Cerebellar cortex (tissue), 1 donor: Measurements from ENCODE around the gene HRG.
"Not testable (repeated sequence)": the region's sequence is repeated elsewhere in the genome, so short reads cannot be mapped to it uniquely, and the experiment has no call there.

Source experiments
- DNase-seq: peaks from one replicate; pipeline ENCODE4 v3.0.0-alpha.2; 2015; ENCODE audit warnings: low spot score

Gene HRG, protein sequence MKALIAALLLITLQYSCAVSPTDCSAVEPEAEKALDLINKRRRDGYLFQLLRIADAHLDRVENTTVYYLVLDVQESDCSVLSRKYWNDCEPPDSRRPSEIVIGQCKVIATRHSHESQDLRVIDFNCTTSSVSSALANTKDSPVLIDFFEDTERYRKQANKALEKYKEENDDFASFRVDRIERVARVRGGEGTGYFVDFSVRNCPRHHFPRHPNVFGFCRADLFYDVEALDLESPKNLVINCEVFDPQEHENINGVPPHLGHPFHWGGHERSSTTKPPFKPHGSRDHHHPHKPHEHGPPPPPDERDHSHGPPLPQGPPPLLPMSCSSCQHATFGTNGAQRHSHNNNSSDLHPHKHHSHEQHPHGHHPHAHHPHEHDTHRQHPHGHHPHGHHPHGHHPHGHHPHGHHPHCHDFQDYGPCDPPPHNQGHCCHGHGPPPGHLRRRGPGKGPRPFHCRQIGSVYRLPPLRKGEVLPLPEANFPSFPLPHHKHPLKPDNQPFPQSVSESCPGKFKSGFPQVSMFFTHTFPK

DNA sequence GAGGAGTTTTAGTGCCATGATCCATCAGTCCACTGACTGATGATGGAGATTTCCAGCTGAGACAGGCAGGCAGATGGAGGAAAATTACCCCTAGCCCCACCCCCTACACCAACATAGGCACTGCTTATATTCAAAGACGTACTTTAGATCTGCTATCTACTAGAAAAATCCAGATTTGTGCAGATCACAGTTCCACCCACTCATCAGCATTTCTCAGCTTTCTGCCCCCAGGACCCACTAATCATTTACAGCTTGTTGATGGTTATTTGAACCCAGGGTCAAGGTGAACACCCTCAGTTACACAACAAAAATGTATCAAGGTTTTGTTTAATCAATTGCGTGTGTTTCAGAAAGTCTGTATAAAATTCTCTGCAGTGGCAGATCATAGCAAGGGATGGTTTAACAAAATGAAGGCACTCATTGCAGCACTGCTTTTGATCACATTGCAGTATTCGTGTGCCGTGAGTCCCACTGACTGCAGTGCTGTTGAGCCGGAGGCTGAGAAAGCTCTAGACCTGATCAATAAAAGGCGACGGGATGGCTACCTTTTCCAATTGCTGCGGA, at the start of gene HRG:
Gene HRG (plus strand): TSS at position 390 of the 564 bp plus-strand sequence. CDS start 18 bp downstream, at position 408.
- no peak for DNase-seq

DNA sequence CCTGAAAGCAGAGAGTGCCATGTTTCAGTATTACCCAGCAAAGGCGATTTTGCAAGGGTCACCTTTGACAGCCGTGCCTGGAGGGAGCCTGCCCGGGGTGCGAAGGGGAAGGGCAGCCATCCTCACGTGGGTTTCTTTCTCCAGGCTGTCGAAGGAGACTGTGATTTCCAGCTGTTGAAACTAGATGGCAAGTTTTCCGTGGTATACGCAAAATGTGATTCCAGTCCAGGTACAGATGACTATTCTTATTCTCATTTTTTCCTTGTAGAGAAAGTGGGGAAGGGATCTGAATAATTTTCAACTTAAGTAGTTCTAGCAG, 49.6 kb upstream of the HRG start:
- no peak for DNase-seq

GRCh38 chr3:186617036-186617946, 48.5 kb upstream of the HRG start:
- DNase-seq, result peak; percentile 64

- no peak for DNase-seq
Observed at GRCh38 chr3:186618318-186618938, 47.4 kb upstream of the HRG start.

GRCh38 chr3:186619787-186620212, 46.0 kb upstream of the HRG start:
- DNase-seq, result no peak

- no peak for DNase-seq
Observed at GRCh38 chr3:186620213-186621092, 45.4 kb upstream of the HRG start.

DNA sequence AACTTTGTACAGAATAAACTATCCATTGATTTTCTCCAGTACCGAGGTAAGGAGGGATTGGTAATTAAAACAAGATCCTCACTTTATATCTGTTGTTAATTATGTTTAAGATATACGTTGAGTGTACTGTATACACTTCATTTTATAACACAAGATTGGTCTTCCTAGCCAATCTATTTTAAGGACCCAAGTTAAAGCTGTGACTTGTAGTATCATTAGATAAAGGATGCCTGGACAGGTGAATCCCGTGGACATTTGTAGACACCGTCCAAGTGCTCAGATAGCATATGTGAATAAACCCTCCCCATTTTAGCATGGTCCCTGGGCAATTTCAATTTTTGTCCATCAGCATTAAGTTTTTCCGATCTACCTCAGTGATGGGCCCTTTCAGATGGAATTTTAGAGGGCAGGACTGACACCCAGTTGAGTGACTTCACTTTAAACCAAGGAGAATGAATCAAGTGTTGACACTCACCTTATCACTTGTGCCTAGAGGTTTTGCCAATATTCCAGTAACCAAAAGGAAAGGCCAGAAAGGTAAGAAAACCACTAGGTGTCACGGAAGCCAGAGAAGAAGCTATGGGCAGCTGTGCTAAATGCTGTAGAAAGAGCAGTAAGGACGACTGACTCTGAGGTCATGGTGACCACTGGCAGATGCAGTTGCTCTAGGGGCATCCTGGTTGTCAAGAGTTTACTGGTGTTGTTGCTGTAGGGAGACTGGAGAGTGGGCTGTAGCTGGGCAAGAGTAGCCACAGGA, 43.7 kb upstream of the HRG start:
- DNase-seq, result no peak

DNA sequence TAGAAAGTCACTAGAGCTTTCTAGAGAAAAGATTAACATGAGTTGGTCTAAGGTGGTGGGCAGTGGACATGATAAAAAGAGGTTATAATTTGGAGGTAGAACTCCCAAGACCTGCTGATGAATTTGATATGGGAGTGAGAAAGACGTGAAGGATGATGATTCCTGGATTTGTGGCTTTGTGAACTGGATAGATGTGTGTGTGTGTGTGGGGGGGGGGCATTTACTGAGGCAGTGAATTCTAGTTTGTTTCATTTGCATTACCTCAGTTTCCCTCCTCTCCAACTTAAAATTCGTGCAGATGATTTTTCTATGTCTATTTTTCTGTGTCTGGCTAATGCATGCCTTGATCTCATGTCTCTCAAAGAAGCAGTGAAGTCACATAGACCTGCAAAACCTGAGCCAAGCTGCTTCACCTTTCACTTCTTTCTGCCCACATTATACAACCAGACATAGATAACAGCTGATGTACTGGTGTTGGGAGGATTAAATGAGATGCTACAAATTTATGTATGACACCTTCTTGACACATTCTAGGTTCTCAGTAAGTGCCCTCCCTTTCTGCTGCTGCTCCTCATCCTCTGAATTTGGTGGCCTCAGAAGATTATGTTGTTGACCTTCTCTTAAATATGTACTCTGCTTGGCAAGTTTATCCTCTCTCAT, 43.0 kb upstream of the HRG start:
- DNase-seq, result no peak

DNA sequence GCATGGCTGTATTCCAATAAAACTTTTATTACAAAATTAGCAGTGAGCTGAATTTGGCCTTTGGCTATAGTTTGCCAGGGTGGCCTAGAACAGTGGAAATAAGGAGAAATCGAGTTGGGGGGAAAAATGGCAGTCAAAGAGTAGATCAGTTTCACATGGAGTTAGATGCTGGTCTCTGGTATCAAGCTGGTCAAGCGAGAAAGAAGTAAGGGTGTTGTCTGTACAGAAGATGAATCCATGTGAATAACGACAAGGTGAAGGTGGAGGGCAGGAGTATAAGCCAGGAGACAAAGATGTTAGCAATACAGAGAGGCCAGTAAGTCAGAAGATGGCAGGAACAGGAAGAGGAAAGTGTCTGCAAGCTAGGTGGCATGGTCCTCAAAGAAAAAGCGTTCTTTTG, 41.2 kb upstream of the HRG start:
- DNase-seq, result no peak

- no peak for DNase-seq
Observed at GRCh38 chr3:186625600-186626042, 40.2 kb upstream of the HRG start.

- no peak for DNase-seq
Observed at GRCh38 chr3:186626254-186626847, 39.5 kb upstream of the HRG start.

DNA sequence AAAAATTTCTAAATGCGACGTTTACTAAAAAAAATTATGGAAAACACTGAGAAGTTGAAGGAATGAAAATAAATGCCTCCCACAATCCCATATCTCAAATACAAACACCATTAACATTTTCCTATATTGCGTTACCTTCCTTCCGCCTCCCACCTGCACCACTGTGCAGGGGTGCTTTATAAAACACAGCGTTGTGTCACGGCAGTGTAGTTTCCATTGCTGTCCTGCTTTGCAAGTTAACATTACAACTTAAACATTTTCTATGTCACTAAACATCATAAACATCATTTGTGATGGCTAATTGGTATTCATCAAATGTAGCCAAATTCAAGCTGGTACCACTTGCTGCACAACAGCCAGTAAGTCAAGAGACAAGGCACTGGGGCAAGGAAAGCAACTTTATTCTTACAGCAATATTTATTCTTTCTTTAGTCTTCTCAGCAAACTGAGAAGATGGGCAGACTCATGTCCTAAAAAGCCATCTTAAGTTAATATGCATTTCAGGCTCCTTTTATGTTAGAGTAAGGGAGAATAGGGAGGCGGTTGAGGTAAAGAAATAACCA, 37.9 kb upstream of the HRG start:
- DNase-seq, result no peak

DNA sequence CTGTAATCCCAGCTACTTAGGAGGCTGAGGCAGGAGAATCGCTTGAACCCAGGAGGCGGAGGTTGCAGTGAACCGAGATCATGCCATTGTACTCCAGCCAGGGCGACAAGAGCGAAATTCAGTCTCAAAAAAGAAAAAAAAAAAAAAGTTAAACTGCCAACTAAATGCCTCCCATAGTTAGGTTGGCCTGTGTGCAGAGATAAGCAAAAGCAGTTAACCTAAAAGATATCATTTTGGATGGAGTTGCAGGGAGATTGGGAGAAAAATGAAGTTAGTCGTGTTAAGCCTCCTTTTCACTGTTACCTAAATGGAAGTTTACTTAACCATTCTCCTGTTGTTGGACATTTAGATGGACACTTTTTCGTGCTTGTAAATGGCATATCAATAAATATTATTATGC, 37.1 kb upstream of the HRG start:
- DNase-seq, result no peak

DNA sequence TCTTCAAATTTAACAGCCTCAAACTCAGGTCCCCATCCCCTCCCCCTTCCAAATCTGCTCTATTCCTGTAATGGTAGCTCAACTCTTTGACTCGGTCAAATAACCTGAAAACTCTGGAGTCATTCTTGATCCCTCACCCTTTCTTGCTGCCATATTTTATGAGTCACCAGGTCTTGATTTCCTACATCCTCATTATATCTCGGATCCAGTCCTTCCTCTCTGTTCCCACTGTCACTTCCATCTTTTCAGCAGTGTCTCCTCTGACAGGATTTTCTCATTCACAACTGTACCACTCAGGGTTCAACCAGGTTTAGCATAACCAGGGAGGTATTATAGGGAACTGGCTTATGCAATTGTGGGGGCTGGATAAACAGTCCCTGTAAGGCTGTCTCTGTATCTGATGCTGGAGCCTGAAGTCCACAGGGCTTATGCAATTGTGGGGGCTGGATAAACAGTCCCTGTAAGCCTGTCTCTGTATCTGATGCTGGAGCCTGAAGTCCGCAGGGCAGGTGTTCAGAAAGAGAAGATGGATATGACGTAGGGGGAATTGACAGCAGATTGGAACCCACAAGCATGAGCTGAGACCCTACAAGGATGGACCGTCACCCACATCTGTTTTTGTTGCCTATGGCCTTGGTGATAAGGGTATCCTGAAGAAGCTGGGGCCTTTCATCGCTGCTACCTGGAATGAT, 34.7 kb upstream of the HRG start:
- no peak for DNase-seq

DNA sequence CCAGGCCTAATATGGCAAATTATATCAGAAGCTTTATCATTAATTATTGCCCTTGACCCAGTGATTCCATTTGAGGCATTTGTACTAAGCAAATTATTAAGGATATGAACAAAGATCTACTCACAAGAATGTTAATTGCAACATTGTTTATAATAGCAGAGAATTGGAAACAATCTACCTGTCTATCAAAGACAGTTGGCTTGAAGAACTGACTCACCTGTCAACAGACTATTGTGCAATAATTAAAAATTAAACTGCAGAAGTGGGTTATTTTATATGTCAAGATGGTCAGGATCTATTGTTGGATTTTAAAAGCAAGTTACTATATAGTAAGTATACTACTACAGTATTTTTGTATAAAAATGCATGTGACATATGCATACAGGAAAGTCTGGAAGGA, 32.3 kb upstream of the HRG start:
- no peak for DNase-seq

DNA sequence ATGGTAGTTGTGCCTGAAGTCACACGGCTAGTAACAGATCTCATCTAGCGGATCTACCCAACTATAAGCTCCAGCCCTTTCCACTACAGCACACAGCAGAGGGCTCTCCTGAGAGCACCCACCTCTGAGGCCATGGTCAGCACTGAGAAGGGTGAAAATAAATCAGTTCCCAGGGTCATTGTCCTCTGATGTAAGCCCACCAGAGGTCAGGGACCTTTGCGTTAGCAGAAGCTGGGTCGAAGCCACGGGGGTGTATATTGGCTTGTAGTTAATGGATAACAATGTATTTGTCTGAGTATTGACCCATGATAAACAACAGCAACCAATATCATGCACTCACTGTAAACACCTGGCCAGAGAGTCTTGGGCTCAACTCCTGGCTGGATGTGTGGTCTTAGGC, 31.6 kb upstream of the HRG start:
- not testable (repeated sequence) for DNase-seq

DNA sequence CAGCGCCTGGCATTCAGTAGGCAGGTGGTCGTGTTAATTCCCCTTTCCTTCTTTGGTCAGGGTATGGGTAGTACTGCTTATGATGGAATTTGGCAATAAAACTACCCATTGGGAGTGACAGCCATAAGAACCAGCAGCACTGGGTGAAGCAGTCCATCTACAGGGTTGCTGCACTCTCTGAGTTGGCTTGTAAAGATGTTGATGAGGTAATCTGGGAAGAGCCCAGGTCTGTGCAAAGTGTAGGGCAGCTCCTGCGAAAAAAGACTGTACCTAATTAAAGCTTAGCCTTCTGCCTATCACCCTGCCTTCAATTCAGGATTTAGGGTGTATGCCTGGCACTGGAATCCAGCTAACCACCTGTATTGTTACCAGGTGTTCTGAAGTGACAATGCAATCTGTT, 30.3 kb upstream of the HRG start:
- no peak for DNase-seq

GRCh38 chr3:186636536-186636935, 29.3 kb upstream of the HRG start:
- no peak for DNase-seq
